H9 (cell line): ENCODE data around the gene CD53. TPM values are rescaled to one million over a fixed set of nuclear protein-coding genes. Genes with fewer than 3 reads are reported as not detected.

Experiments
- DNase-seq: peaks from one replicate; pipeline ENCODE4 v3.0.0-alpha.2; 2017
- H2AFZ ChIP-seq: one replicate; pipeline ENCODE4 v1.6.1; 2013; ENCODE audit warnings: mild to moderate bottlenecking, low read length, control low read depth, moderate library complexity
- H2AK5ac ChIP-seq: 2 replicates; pipeline ENCODE4 v1.6.1; 2013; ENCODE audit warnings: low read length, control low read depth, mixed read lengths; ENCODE audit not compliant: insufficient read length
- H2BK120ac ChIP-seq: one replicate; pipeline ENCODE4 v1.6.1; 2013; ENCODE audit warnings: low read depth, mild to moderate bottlenecking, low read length, control low read depth, inconsistent platforms; ENCODE audit not compliant: poor library complexity, severe bottlenecking
- H2BK12ac ChIP-seq: 2 replicates; pipeline ENCODE4 v1.6.1; 2013; ENCODE audit warnings: low read length, control low read depth, mixed read lengths, low read depth; ENCODE audit not compliant: insufficient read length
- H2BK15ac ChIP-seq: 2 replicates; pipeline ENCODE4 v1.6.1; 2013; ENCODE audit warnings: low read depth, low read length, control low read depth
- H2BK20ac ChIP-seq: one replicate; pipeline ENCODE4 v1.6.1; 2013; ENCODE audit warnings: low read depth, mild to moderate bottlenecking, low read length, control low read depth, inconsistent platforms; ENCODE audit not compliant: poor library complexity, severe bottlenecking
- H2BK5ac ChIP-seq: 2 replicates; pipeline ENCODE4 v1.6.1; 2013; ENCODE audit warnings: low read length, control low read depth, mixed read lengths; ENCODE audit not compliant: insufficient read length
- H3K14ac ChIP-seq: 2 replicates; pipeline ENCODE4 v1.6.1; 2013; ENCODE audit warnings: low read length, control low read depth; ENCODE audit not compliant: insufficient read depth
- H3K18ac ChIP-seq: 2 replicates; pipeline ENCODE4 v1.6.1; 2013; ENCODE audit warnings: low read depth, mild to moderate bottlenecking, mixed read lengths, low read length, control low read depth; ENCODE audit not compliant: insufficient read length
- H3K23ac ChIP-seq: 2 replicates; pipeline ENCODE4 v1.6.1; 2013; ENCODE audit warnings: low read length, control low read depth, mixed read lengths, low read depth; ENCODE audit not compliant: insufficient read length
- H3K23me2 ChIP-seq: 2 replicates; pipeline ENCODE4 v1.6.1; 2013; ENCODE audit warnings: low read depth, mild to moderate bottlenecking, mixed read lengths, low read length, control low read depth; ENCODE audit not compliant: insufficient read length, poor library complexity, severe bottlenecking
- H3K27ac ChIP-seq: 2 replicates; pipeline ENCODE4 v1.5.1; 2013; ENCODE audit warnings: low read length, control low read depth, mixed read lengths, low read depth; ENCODE audit not compliant: insufficient read length
- H3K27me3 ChIP-seq: 2 replicates; pipeline ENCODE4 v1.6.1; 2013; ENCODE audit warnings: low read length, control low read depth, inconsistent platforms; ENCODE audit not compliant: insufficient read depth
- H3K4ac ChIP-seq: 2 replicates; pipeline ENCODE4 v1.6.1; 2013; ENCODE audit warnings: low read depth, mild to moderate bottlenecking, control low read depth, inconsistent platforms, low read length, moderate library complexity
- H3K4me1 ChIP-seq: 2 replicates; pipeline ENCODE4 v1.6.1; 2013; ENCODE audit warnings: low read length, control low read depth, inconsistent platforms; ENCODE audit not compliant: insufficient read depth
- H3K4me2 ChIP-seq: 2 replicates; pipeline ENCODE4 v1.6.1; 2013; ENCODE audit warnings: low read length, control low read depth, mixed read lengths; ENCODE audit not compliant: insufficient read length, insufficient read depth
- H3K56ac ChIP-seq: 2 replicates; pipeline ENCODE4 v1.6.1; 2013; ENCODE audit warnings: low read depth, mild to moderate bottlenecking, mixed read lengths, low read length, control low read depth; ENCODE audit not compliant: insufficient read length
- H3K79me1 ChIP-seq: 2 replicates; pipeline ENCODE4 v1.6.1; 2013; ENCODE audit warnings: low read depth, mild to moderate bottlenecking, moderate library complexity, low read length, control low read depth, inconsistent platforms; ENCODE audit not compliant: insufficient read depth, poor library complexity, severe bottlenecking
- H3K79me2 ChIP-seq: 2 replicates; pipeline ENCODE4 v1.6.1; 2013; ENCODE audit warnings: low read length, control low read depth, inconsistent platforms; ENCODE audit not compliant: insufficient read depth
- H3K9ac ChIP-seq: 2 replicates; pipeline ENCODE4 v1.6.1; 2013; ENCODE audit warnings: low read length, control low read depth, mixed read lengths; ENCODE audit not compliant: insufficient read length; ENCODE audit errors: extremely low read depth
- H3K9me3 ChIP-seq: one replicate; pipeline ENCODE4 v1.6.1; 2013; ENCODE audit warnings: low read depth, low read length, inconsistent platforms; ENCODE audit not compliant: control insufficient read depth
- H3T11ph ChIP-seq: one replicate; pipeline ENCODE4 v1.6.1; 2013; ENCODE audit warnings: mild to moderate bottlenecking, low read length, control low read depth, inconsistent platforms
- H4K20me1 ChIP-seq: one replicate; pipeline ENCODE4 v1.6.1; 2013; ENCODE audit not compliant: control insufficient read depth, insufficient read length, insufficient read depth
- H4K5ac ChIP-seq: 2 replicates; pipeline ENCODE4 v1.6.1; 2013; ENCODE audit warnings: low read depth, mild to moderate bottlenecking, mixed read lengths, low read length, control low read depth; ENCODE audit not compliant: insufficient read length
- H4K8ac ChIP-seq: replicated peaks from 2 replicates; pipeline ENCODE4 v1.6.1; 2013; ENCODE audit warnings: low read length, control low read depth, mixed read lengths, low read depth; ENCODE audit not compliant: insufficient read length
- H4K91ac ChIP-seq: 2 replicates; pipeline ENCODE4 v1.6.1; 2013; ENCODE audit warnings: low read depth, mild to moderate bottlenecking, moderate library complexity, mixed read lengths, low read length, control low read depth; ENCODE audit not compliant: insufficient read length
- H3K27ac Mint-ChIP-seq, 3 experiments: 2 replicates in 2 of 3; 3 replicates in 1 of 3; pipeline ENCODE4 v1.8.0; 2020 to 2021; ENCODE audit warnings: mixed read lengths in 3 of 3, mild to moderate bottlenecking in 1 of 3, moderate library complexity in 1 of 3
- H3K27me3 Mint-ChIP-seq: 2 replicates; pipeline ENCODE4 v1.8.0; 2021; ENCODE audit warnings: low read depth, mild to moderate bottlenecking, moderate library complexity, mixed read lengths
- H3K36me3 Mint-ChIP-seq, 3 experiments: 2 replicates in 2 of 3; 3 replicates in 1 of 3; pipeline ENCODE4 v1.8.0; 2020 to 2021; ENCODE audit warnings: low read depth in 3 of 3, mixed read lengths in 3 of 3; ENCODE audit not compliant: insufficient read depth in 1 of 3
- H3K4me1 Mint-ChIP-seq, 2 experiments: 2 replicates each; pipeline ENCODE4 v1.8.0; 2020; ENCODE audit warnings: mixed read lengths in 2 of 2
- H3K4me3 Mint-ChIP-seq, 2 experiments: 2 replicates in 1 of 2; 3 replicates in 1 of 2; pipeline ENCODE4 v1.8.0; 2020 to 2021; ENCODE audit warnings: mild to moderate bottlenecking in 2 of 2, mixed read lengths in 2 of 2, moderate library complexity in 1 of 2
- H3K9me3 Mint-ChIP-seq, 2 experiments: 2 replicates in 1 of 2; 3 replicates in 1 of 2; pipeline ENCODE4 v1.8.0; 2020; ENCODE audit warnings: mild to moderate bottlenecking in 2 of 2, mixed read lengths in 2 of 2, moderate library complexity in 1 of 2
- CTCF ChIP-seq: fragments of 200-600 bp; sonication (generic); conservative IDR thresholded peaks from 3 replicates; pipeline ENCODE4 v1.8.0; 2021; ENCODE audit warnings: antibody characterized with exemption, mild to moderate bottlenecking
- WGBS: extraction: QIAGEN DNeasy Blood & Tissue Kit; methylation state at CpG from one replicate; pipeline ENCODE4 v1.1.7; 2013; ENCODE audit warnings: missing lambda C conversion rate, low lambda C conversion rate, mixed read lengths; ENCODE audit not compliant: insufficient read length; ENCODE audit errors: extremely low coverage; 5-methylcytosine and 5-hydroxymethylcytosine counted together
- total RNA-seq: library from RNA; stranded (reverse); gene quantifications from 2 replicates; pipeline ENCODE4 v1.2.1, GENCODE V29; 2021

Gene CD53
- total RNA-seq, 1 experiment from 2014 or later = 0.15 TPM

- Histone ChIP-seq H3K79me2 (no peaks in the 10 kb centered on the region), H2BK120ac (no peak overlapping the region), H3K9ac (no peak overlapping the region), H3K56ac (no peak overlapping the region), H3K27ac (no peak overlapping the region), H3K14ac (no peak overlapping the region), H4K8ac (no peak overlapping the region), H3K23me2 (no peaks in the 10 kb centered on the region), H2AK5ac (no peak overlapping the region), H2BK12ac (no peak overlapping the region), H4K20me1 (no peaks in the 10 kb centered on the region), H4K91ac (no peak overlapping the region), H2BK15ac (no peak overlapping the region), H2BK5ac (no peak overlapping the region), H3K23ac (no peak overlapping the region), H3K9me3 (no peaks in the 10 kb centered on the region), H2AFZ (no peak overlapping the region), H3K4me2 (no peak overlapping the region), H4K5ac (no peak overlapping the region), H3K27me3 (no peaks in the 10 kb centered on the region), H3K4me1 (no peaks in the 10 kb centered on the region), H3K79me1 (no peaks in the 10 kb centered on the region), H3K4ac (no peak overlapping the region), H3K18ac (no peak overlapping the region), H2BK20ac (no peak overlapping the region), H3T11ph (no peak overlapping the region)
- no CpG with 5 or more reads among the region's 3 CpGs for whole genome bisulfite sequencing
- peaks cover 7 to 10% of the 10 kb centered on the region in 2 experiments; a peak in 3 of 5 replicates for H3K9me3 Mint-ChIP-seq
- H3K27ac Mint-ChIP-seq = no peak overlapping the region; a peak in 1 of 7 replicates
- no peaks in the 10 kb centered on the region for H3K27me3 Mint-ChIP-seq
- no peak for TF ChIP-seq CTCF
- no peak overlapping the region for H3K4me3 Mint-ChIP-seq
- H3K4me1 Mint-ChIP-seq = no peaks in the 10 kb centered on the region
- no peaks in the 10 kb centered on the region for H3K36me3 Mint-ChIP-seq
- DNase-seq = no peak
These were observed 31.0 kb downstream of the CD53 start for GRCh38 chr1:110903853-110904500.
